Cortex of kidney (tissue), 1 donor: Measurements from ENCODE around the gene SLC45A1.

ENCODE experiments used
- DNase-seq: peaks from one replicate; lab custom pipeline; 2025; lab: John Stamatoyannopoulos, UW

Gene SLC45A1

GRCh38 chr1:8384577-8384976 is 66.7 kb downstream of the SLC45A1 start:
- DNase-seq = no peak

GRCh38 chr1:8386247-8386646 is 68.3 kb downstream of the SLC45A1 start:
- no peak for DNase-seq

- no peak for DNase-seq
These were observed 71.0 kb downstream of the SLC45A1 start for GRCh38 chr1:8388732-8389562.

GRCh38 chr1:8389958-8390535 is 72.1 kb downstream of the SLC45A1 start:
- no peak for DNase-seq

DNA sequence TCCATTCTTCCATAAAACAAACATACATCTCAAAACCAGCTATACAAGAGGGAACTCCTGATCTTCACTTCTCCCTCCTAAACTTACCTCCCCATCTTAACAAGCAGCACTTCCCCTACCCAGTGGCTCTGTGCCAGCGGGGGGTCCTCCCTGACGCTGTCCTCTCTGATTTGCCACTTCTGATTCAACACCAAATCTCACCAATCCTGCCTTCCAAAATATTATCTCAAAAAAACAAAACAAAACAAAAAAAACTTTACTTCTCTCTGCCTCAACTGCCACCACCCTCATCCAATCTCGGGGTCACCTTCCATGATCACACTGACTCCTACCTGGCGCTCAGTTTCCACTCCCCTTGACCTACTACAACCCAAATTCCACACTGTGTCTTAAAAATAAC is 72.8 kb downstream of the SLC45A1 start:
- no peak for DNase-seq

- no peak for DNase-seq
These were observed 74.6 kb downstream of the SLC45A1 start for GRCh38 chr1:8392522-8392921.
